NCI-H69 (cell line): ENCODE results near the gene ANAPC10.
"Not testable (repeated sequence)": the region's sequence is repeated elsewhere in the genome, so short reads cannot be mapped to it uniquely, and the experiment has no call there.

Experiments used
- DNase-seq: peaks from one replicate; lab custom pipeline; 2025; lab: John Stamatoyannopoulos, UW

Gene ANAPC10

GRCh38 chr4:145097821-145098674 lies at the start of gene ANAPC10, which contains the start of gene ABCE1:
Gene ANAPC10 (minus strand): TSS chr4:145098196. CDS start chr4:145096099, 2,097 bp downstream.
Gene ABCE1 (plus strand): TSS chr4:145098311. CDS start chr4:145104413, 6,102 bp downstream.
- DNase-seq: peak; percentile 97

GRCh38 chr4:145136219-145136618 lies 38.2 kb upstream of the ANAPC10 start:
- DNase-seq: not testable (repeated sequence)

- DNase-seq: peak; percentile 1
These were observed 34.6 kb upstream of the ANAPC10 start for GRCh38 chr4:145132511-145133098.

- no peak for DNase-seq
These were observed 33.9 kb upstream of the ANAPC10 start for GRCh38 chr4:145131848-145132247.

- DNase-seq: no peak
These were observed 32.9 kb upstream of the ANAPC10 start for GRCh38 chr4:145130788-145131399.

GRCh38 chr4:145130130-145130529 lies 32.1 kb upstream of the ANAPC10 start:
- DNase-seq: no peak

- no peak for DNase-seq
These were observed 27.4 kb upstream of the ANAPC10 start for GRCh38 chr4:145125396-145125795.

- DNase-seq: no peak
These were observed 10.1 kb upstream of the ANAPC10 start for GRCh38 chr4:145108128-145108527.

- DNase-seq: no peak
These were observed 9.1 kb upstream of the ANAPC10 start for GRCh38 chr4:145107126-145107525.

- no peak for DNase-seq
These were observed 5.5 kb upstream of the ANAPC10 start for GRCh38 chr4:145103496-145103895.

- no peak for DNase-seq
These were observed 4.6 kb upstream of the ANAPC10 start for GRCh38 chr4:145102619-145103018.

GRCh38 chr4:145101091-145101490 lies 3.1 kb upstream of the ANAPC10 start:
- DNase-seq: no peak

- peak; percentile 3 for DNase-seq
These were observed 1.7 kb upstream of the ANAPC10 start for GRCh38 chr4:145099653-145100052.

- DNase-seq: peak; percentile 57
These were observed 660 bp upstream of the ANAPC10 start for GRCh38 chr4:145098675-145099037.

- DNase-seq: no peak
These were observed 620 bp downstream of the ANAPC10 start for GRCh38 chr4:145097331-145097820.

GRCh38 chr4:145093638-145094037 lies 4.4 kb downstream of the ANAPC10 start:
- no peak for DNase-seq

GRCh38 chr4:145090380-145090779 lies 7.6 kb downstream of the ANAPC10 start:
- no peak for DNase-seq

- DNase-seq: no peak
These were observed 13.9 kb downstream of the ANAPC10 start for GRCh38 chr4:145083891-145084605.

GRCh38 chr4:145081756-145082155 lies 16.2 kb downstream of the ANAPC10 start:
- DNase-seq: no peak

- DNase-seq: no peak
These were observed 21.5 kb downstream of the ANAPC10 start for GRCh38 chr4:145076469-145076855.

GRCh38 chr4:145075742-145076468 lies 22.1 kb downstream of the ANAPC10 start:
- DNase-seq: no peak
